CD4-positive, alpha-beta T cell treated with Interferon gamma for 1 hour (primary cell): Measurements from ENCODE around the gene LGALS14.

Experiments
- DNase-seq: peaks from one replicate; pipeline ENCODE4 v3.0.0-alpha.2; 2020

LGALS14 gene

DNA sequence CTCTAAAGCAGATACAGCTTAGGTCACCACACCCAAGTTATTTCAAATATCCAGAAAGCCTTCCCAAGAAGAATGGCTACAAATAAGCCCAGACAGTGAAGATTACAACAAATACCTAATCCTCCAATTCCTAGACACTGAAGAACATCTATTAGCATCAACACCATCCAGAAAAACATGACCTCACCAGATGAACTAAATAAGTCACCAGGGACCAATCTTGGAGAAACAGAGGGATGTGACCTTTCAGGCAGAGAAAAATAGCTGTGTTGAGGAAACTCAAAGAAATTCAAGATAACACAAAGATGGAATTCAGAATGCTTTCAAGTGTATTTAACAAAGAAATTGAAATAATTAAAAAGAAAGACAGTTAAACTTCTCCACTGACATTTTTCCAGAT lies 48.5 kb downstream of the LGALS14 start:
- DNase-seq = no peak

DNA sequence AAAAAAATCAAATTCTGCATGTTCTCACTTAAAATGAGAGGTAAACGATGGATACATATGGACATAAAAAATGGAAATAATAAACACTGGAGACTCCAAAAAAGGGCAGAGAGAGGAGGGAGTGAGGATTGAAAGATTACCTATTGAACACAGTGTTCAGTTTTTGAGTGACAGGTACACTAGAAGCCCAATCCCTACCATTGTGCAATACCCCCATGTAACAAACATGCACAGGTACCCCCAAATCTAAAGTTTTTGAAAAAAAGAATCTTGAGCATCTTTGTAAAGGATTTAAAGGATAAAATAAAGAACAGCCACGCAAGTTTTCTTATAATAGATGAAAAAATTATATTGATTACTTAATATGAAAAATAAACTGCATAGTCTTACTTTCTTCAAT lies 50.3 kb downstream of the LGALS14 start:
- DNase-seq = no peak

DNA sequence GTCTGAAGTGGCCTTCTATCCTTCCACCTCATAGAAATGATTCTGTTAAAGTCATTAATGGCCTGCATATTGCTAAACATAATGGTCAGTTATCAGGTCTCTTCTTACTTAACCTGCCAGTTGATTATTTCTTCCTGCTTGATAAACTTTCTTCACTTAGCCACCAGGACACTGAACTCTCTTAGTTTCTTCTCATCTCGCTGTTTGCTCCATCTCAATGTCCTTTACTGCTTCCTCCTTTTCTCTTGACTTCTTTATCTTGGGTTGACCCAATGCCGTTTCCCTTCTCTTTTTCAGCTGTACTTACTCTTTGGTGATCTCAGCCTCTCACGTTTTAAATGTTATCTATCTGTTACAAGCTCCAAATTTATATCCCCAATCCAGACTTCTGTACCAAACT lies 50.7 kb downstream of the LGALS14 start:
- no peak for DNase-seq
